Measurements from ENCODE around the gene DHX35.

DNA sequence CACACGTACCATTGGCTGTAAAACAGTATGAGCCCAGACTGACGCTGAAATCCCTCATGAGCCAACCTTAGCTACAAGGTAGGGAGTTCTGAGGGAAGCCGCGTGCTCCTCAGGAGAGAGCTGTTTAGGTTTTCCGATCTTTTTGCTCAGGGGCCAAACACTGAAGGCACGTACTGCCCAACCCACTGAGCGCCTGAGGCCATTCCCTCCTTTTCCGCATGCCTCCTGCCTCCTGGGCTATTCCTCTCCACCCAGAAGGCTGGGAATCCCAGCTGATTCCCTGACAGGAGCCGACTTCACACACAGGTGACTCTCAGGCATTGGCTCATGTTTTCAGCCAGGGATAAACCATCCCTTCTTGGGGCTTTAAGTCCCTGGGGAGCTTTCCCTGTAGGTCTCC, 41.3 kb upstream of the DHX35 start:
- TF ChIP-seq EP300 (conservative IDR thresholded peaks at IDR 0.05; ENCODE audit: poor library complexity, severe bottlenecking) (no peak), EZH2 (IDR thresholded peaks at IDR 0.05; ENCODE audit: borderline replicate concordance, insufficient read depth, low read length, poor library complexity, severe bottlenecking) (no peak)
- TF ChIP-seq, protein P1, sequence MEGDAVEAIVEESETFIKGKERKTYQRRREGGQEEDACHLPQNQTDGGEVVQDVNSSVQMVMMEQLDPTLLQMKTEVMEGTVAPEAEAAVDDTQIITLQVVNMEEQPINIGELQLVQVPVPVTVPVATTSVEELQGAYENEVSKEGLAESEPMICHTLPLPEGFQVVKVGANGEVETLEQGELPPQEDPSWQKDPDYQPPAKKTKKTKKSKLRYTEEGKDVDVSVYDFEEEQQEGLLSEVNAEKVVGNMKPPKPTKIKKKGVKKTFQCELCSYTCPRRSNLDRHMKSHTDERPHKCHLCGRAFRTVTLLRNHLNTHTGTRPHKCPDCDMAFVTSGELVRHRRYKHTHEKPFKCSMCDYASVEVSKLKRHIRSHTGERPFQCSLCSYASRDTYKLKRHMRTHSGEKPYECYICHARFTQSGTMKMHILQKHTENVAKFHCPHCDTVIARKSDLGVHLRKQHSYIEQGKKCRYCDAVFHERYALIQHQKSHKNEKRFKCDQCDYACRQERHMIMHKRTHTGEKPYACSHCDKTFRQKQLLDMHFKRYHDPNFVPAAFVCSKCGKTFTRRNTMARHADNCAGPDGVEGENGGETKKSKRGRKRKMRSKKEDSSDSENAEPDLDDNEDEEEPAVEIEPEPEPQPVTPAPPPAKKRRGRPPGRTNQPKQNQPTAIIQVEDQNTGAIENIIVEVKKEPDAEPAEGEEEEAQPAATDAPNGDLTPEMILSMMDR (IDR thresholded peaks at IDR 0.05; ENCODE audit: poor library complexity, severe bottlenecking) = no peak

Data from neural cell (in vitro differentiated cells).